HG02642 (cell line): Measurements from ENCODE around the gene DRG1.
"Not testable (repeated sequence)": the region's sequence is repeated elsewhere in the genome, so short reads cannot be mapped to it uniquely, and the experiment has no call there.

Source experiments
- ATAC-seq: cut with Tn5 transposase; IDR thresholded peaks from one replicate; pipeline ENCODE4 v1.9.1; 2021; ENCODE audit warnings: mild to moderate bottlenecking; ENCODE audit not compliant: unreplicated experiment, poor library complexity

DRG1 gene

DNA sequence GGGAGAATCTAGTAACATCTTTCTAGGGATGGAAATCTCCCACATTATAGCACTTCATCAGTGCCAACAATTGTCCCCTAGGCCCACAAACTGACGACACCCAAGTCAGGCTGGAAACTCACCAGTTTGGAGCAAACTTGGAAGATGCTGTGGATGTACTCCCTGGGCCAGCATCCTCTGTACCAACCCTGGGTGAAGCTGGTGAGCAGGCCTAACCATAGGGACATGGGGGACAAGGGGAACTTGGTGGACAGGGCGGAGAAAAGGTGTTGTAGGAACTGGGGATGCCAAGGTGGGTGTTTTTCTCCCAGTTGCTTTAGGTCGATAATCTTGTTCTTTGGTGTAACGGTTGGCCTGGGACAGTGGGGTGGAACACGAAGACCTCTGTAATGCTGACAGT, 42.2 kb downstream of the DRG1 start:
- ATAC-seq = no peak

DNA sequence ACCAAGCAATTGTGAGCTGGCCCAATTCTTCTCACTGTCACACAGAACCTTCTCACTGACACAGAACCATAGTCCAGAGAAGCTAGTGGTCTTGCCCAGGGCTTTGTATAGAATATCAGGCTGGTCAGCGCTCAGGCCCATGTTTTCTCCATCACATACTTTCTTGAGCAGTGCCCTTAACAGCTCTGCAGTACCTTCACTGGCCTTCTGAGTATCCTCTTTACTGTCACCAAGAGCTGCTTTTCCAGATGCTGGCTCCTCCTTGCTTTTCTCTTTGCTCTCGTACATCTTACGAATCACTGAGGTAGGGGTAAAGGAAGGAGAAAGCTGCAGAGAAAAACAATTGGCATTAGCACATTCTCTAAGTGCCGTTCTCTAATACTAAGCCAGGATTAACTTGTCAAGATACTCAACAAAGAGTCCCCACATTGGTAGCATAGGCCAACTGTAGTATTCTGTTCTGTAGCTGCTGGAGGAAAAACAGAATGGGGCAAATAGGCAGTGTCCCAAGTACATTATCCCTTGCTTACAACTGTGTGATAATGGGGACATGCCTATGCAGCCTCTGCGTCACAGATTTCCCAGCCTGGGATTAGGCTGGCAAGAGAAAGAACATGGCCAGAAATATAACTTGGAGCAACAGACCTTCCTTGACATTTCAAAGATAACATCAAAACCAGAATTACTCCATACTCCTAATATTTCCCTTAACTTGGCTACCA, 43.5 kb downstream of the DRG1 start:
- no peak for ATAC-seq

DNA sequence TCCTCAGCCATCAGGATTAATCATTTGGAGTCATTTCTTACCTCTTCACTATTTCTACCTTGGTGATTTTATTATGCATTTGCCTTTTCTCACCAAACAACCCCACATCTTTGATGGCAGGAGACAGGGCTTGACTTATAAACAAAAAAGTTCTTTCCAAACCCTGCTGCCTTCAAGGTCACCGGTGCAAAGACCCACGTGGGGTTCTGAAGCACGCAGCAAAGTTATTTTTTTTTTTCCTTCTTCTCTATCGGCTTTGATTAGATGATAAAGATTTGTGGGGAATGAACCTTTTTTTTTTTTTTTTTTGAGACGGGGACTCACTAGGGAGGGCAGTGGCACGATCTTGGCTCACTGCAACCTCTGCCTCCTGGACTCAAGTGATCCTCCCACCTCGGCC, 44.1 kb downstream of the DRG1 start:
- ATAC-seq = no peak

DNA sequence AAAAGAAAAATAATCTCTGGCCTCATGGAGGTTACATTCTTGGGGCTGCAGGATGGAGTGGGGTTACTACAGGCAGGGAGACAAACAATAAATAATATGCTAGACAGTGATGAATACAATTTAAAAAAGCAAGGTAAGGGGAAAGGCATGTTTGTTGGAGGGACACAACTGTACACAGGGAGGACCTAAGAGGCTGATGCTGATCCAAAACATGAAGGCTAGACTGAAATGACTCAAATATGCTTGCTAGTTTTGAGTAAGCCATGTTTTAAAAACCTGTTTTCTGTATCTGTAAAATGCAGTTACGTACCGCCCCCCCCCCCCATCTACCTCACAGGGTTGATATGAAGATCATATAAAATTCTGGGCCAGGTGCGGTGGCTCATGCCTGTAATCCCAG, 46.2 kb downstream of the DRG1 start:
- ATAC-seq = no peak

DNA sequence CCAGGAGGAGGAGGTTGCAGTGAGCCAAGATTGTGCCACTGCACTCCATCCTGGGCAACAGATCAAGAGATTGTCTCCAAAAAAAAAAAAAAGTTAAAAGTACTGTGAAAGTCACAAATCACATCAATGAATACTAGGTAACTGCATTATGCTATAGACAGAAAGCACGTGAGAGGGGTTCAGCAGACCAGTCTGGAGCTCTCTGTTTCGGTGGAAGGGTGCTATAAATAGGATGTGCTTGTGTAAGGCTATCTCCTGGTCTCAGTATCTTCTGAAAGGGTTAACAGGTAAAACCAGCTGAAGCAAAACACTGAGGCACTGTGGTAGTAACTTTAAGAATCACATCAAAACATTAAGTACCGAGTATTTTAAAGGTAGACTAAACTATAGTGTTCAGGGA, 46.8 kb downstream of the DRG1 start:
- ATAC-seq = no peak

DNA sequence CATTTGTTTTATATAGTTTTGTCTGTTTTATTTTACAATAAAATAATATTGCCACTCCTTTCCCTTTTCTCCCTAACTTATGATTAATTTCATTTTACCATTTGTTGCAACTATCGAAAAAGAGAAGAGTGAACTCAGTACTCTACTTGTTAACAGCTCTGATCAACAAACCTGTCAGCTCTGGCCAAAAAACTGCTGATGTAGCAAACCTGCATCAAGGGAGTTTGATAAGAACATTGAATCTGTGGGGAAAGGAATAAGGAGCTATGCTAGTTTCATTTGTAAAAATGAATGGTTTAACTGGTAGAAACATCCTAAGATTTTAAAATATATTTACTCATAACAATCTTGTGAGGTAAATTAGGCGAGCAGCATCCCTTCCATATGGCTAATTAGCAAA, 47.4 kb downstream of the DRG1 start:
- no peak for ATAC-seq

DNA sequence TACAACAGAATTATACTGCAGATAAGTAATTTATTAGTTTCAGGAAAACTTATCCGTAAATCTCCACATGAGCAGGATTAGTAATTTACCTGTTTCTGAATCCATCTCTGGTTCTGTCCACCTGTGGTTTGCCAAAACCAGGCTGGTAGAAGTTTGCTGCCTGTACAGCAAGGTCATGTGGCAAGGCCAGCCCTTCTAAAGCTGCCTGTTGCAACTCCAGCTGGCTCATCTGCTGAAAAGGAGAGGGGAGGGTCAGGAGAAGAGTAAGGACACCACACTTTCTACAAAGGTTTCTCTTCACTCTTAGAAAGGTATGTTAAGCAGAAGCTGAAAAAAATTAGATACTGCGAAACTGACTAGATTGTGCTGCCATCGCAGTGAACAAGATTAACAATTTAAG, 47.9 kb downstream of the DRG1 start:
- no peak for ATAC-seq

DNA sequence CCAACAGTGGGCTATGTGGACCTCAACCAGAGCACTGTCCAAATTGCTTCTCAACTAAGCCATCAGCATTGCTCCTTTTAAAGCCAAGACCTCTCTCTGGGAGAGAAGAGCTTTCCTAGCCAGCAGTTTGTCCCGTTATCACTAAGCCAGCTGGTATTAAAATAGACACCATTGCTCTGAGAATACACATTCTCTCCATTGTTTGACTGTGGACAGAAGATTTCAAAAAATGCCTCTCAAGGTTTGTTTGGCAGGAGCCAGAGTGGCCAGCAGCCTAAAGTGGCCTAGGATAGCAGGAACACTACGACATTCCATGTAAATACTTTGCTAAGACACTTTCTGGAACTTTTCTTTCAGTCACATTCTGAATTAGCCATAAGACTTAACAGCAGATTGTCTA, 49.0 kb downstream of the DRG1 start:
- no peak for ATAC-seq

DNA sequence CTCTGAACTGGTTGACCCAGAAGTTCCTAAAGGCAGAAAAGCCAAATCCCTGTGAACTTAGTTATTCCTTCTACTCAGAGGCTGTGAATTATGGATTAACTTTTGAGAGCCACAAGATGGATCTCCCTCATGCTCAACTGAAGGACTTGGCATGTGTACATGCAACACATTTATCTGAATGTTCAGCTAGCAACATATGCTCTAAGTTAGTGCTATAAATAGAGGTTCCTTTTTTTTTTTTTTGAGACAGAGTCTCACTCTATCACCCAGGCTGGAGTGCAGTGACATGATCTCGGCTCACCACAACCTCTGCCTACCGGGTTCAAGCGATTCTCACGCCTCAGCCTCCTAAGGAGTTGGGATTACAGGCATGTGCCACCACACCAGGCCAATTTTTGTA, 50.1 kb downstream of the DRG1 start:
- ATAC-seq = no peak

DNA sequence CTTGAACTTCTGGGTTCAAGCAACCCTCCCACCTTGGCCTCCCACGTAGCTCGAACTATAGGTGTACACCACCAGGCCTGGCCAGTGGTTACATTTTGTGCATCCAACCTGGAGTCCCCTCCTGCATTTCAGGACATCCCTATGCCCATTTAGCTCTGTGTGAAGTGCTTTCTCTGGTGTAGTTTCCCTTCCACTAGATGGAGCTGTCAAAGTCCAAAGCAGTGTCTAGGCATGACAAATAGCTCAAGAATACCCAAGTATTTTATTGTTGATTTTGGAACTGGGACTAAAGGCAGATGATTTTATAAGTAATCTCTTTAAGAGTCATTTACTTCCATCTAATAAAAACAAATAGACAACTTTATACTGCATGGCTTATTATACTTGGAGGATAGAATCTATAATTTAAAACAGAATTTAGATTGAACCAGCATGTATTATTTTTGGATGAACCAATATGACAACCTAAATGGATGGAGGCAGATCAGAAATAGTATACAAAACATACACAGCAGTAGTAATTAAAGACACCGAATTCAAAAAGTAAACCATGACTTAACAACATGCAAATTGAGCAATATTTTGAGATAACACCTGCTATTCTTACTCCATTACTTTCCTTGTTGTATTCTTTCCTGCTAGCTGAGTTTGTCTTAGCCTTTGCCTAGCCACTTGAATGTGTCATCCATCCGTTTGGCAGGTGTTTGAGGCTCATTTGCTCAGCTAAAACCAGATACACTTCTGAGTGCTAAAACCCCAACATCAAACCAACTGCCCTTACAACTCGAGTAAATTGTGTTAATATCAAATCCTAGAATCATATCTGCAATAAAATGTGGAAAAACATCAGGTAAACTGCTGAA, 52.5 kb downstream of the DRG1 start:
- ATAC-seq = no peak

DNA sequence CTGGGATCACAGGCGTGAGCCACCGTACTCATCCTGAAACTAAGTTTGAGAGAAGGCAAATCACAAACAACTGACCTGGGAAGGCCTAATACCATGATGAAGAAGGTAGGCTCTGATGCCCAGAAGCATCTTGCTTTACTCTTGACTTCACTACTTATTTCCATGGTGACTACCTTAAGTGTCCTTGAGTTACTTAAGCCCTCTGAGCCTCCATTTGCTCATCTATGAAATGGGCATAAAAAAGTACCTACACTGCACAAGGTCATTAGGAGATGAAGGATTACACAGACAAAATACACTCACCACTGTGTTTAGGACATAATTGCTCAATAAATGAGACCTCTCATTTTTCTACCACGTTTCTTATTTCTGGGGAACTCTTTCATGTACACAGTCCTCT, 62.3 kb downstream of the DRG1 start:
- ATAC-seq = no peak

DNA sequence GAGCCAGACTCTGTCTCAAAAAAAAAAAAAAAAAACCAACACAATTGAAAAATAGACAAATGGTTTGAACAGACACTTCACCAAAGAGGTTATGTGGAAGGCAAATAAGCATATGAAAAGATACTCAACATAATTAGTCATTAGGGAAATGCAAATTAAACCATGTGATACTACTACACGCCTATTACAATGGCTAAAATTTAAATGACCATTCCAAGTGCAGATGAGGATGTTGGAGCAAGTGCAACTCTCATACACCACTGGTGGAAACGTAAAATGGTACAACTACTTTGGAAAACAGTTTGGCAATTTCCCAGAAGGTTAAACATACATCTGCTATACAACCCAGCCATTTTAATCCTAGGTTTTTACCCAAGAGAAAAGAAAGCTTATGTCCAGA, 65.9 kb downstream of the DRG1 start:
- ATAC-seq = no peak

DNA sequence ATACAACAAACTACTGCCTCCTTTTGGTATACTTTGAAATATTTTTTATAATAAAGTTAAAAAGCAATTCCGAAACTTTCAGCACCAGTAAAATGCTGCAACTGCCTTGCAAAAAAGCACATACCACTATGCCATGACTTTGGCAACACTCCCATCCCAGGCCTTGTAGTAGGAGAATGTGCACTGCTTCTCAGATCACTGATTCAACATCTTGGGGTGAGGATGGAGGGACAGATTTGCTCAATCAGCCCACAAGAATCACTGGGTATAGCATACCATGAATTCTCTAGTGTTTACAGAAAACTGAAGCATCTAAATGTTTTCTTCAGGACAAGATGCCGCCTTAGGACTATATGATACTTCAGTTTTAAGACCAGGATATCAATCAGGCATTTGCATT, 75.3 kb downstream of the DRG1 start:
- no peak for ATAC-seq

DNA sequence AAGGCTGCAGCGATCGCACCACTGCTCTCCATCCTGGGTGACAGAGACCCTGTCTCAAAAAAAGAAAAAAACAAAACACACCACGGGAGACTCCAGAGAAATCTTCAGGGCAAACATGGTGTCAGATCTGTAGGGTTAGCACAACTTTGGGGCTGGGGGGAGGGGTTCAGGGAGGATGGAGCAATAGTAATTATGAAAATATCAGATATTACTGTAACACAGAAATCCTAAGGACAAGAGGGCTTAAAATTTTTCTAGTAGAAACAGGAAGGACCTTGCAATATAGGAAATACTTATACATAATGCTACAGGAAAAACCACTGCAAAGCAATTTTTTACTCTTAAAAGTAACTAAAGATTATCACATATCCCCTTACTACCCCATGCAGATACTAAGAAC, 76.4 kb downstream of the DRG1 start:
- ATAC-seq = no peak

DNA sequence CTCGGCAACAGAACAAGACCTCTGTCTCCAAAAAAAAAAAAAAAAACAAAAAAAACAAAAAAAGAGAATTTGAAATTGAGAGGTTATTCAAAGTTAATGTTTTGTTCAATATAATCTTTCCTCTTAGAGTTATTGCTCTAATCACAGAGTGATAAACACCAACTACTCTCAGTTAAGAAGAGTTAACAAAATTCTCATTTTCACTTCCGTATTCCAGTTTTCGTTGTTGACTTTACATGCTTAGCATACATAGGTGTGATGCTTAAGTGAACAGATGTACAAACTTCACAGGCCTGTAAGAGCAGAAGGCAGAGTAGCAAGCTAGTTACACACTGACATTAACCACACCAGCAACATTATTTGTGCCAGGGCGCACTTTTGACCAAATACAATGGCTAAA, 77.9 kb downstream of the DRG1 start:
- no peak for ATAC-seq

DNA sequence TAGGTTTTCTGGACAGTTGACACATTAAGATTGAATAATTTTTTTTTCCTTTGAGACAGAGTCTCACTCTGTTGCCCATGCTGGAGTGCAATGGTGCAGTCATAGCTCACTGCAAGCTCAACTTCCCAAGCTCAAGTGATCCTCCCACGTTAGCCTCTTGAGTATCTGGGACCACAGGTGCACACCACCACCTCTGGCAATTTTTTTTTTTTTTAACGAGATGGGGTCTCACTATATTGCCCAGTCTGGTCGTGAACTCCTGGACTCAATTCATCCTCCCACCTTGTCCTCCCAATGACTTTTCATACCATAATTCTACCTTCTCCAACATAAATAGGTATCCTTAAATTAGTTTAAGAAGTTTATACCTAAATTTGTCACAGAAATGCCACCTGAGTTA, 81.7 kb downstream of the DRG1 start:
- no peak for ATAC-seq

DNA sequence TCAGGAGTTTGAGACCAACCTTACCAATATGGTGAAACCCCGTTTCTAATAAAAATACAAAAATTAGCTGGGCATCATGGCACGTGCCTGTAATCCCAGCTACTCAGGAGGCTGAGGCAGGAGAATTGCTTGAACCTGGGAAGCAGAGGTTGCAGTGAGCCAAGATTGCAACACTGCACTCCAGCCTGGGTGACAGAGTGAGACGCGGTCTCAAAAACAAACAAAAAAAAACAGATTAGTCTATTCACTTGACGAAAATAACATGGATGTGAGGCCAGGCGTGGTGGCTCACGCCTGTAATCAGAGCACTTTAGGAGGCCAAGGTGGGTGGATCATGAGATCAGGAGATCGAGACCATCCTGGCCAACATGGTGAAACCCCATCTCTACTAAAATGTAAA, 83.1 kb downstream of the DRG1 start:
- not testable (repeated sequence) for ATAC-seq
